Naive B cell (primary cell): Measurements from ENCODE around the gene GSS. TPM values are rescaled to one million over a fixed set of nuclear protein-coding genes. Genes with fewer than 3 reads are reported as not detected.
A peak's percentile ranks its signal among the peaks of the same experiment; 100 is the strongest.

Experiments
- ATAC-seq, 2 donors: fragments of 150-1000 bp; cut with Tn5 transposase; 2 replicates each; pipeline ENCODE4 v1.10.0; 2021; ENCODE audit warnings: low read depth in 2 of 2, mild to moderate bottlenecking in 2 of 2, moderate library complexity in 2 of 2
- DNase-seq: peaks from one replicate; pipeline ENCODE4 v3.0.0; 2022
- H3K27ac Mint-ChIP-seq, 6 donors: one replicate each; pipeline ENCODE4 v1.8.0; 2020 to 2022; ENCODE audit warnings: mild to moderate bottlenecking in 6 of 6, mixed read lengths in 6 of 6, moderate library complexity in 5 of 6, inconsistent platforms in 2 of 6
- H3K27me3 Mint-ChIP-seq, 3 donors: one replicate each; pipeline ENCODE4 v1.8.0; 2021 to 2022; ENCODE audit warnings: mixed read lengths in 3 of 3, mild to moderate bottlenecking in 1 of 3
- H3K36me3 Mint-ChIP-seq, 2 donors: one replicate each; pipeline ENCODE4 v1.8.0; 2020 to 2022; ENCODE audit warnings: mixed read lengths in 2 of 2, inconsistent platforms in 1 of 2, mild to moderate bottlenecking in 1 of 2
- H3K4me1 Mint-ChIP-seq, 3 donors: one replicate each; pipeline ENCODE4 v1.8.0; 2020 to 2022; ENCODE audit warnings: mixed read lengths in 3 of 3, inconsistent platforms in 1 of 3, mild to moderate bottlenecking in 1 of 3, moderate library complexity in 1 of 3
- H3K4me3 Mint-ChIP-seq, 8 donors: one replicate each; pipeline ENCODE4 v1.8.0; 2020 to 2022; ENCODE audit warnings: mild to moderate bottlenecking in 8 of 8, mixed read lengths in 8 of 8, moderate library complexity in 8 of 8, inconsistent platforms in 2 of 8
- H3K9me3 Mint-ChIP-seq, 7 donors: one replicate each; pipeline ENCODE4 v1.8.0; 2020 to 2022; ENCODE audit warnings: mixed read lengths in 7 of 7, mild to moderate bottlenecking in 5 of 7, inconsistent platforms in 2 of 7, moderate library complexity in 1 of 7
- polyA plus RNA-seq, 6 donors: library from polyadenylated mRNA; unstranded; fragments of 300-500 nt; fragmentation: Illumina TruSeq; gene quantifications; one replicate each; pipeline ENCODE4 v1.2.3, GENCODE V29; 2021; ENCODE audit warnings: low read depth in 6 of 6

The GSS gene
- polyA plus RNA-seq, 6 donors from 2014 or later = 10.5 to 23.8 (median 12.6) TPM

- no peak overlapping the region for H3K4me3 Mint-ChIP-seq
- H3K27ac Mint-ChIP-seq = peak overlapping the region in 1 of 6 donors; percentile 20
- H3K36me3 Mint-ChIP-seq = no peaks in the 10 kb centered on the region
- peaks cover 13 to 51% (median 51%) of the 10 kb centered on the region in 3 donors for H3K27me3 Mint-ChIP-seq
- H3K9me3 Mint-ChIP-seq = peaks cover 0 to 2% (median 0%) of the 10 kb centered on the region in 7 donors
- H3K4me1 Mint-ChIP-seq = peaks cover 0 to 3% (median 3%) of the 10 kb centered on the region in 3 donors
- ATAC-seq = no peak
- no peak for DNase-seq
These were observed 24.0 kb upstream of the GSS start for GRCh38 chr20:34979366-34980153.

- H3K27me3 Mint-ChIP-seq = peaks cover 13 to 47% (median 42%) of the 10 kb centered on the region in 3 donors
- H3K4me3 Mint-ChIP-seq = peak overlapping the region in 1 of 8 donors; percentile 42
- ATAC-seq (no peak), DNase-seq (no peak)
- no peaks in the 10 kb centered on the region for H3K36me3 Mint-ChIP-seq
- peaks cover 0 to 2% (median 0%) of the 10 kb centered on the region in 7 donors for H3K9me3 Mint-ChIP-seq
- peaks cover 0 to 1% (median 0%) of the 10 kb centered on the region in 3 donors for H3K4me1 Mint-ChIP-seq
- H3K27ac Mint-ChIP-seq = no peak overlapping the region
These were observed 22.6 kb upstream of the GSS start for GRCh38 chr20:34978092-34978744.

- ATAC-seq (no peak), DNase-seq (no peak)
- Mint-ChIP-seq H3K36me3 (no peaks in the 10 kb centered on the region), H3K27me3 (peaks cover 13 to 44% (median 35%) of the 10 kb centered on the region in 3 donors), H3K27ac (no peak overlapping the region), H3K9me3 (peaks cover 0 to 2% (median 0%) of the 10 kb centered on the region in 7 donors), H3K4me1 (no peaks in the 10 kb centered on the region), H3K4me3 (no peak overlapping the region)
These were observed 21.9 kb upstream of the GSS start for GRCh38 chr20:34977365-34978091.

- DNase-seq = no peak
- H3K27ac Mint-ChIP-seq = no peak overlapping the region
- H3K4me3 Mint-ChIP-seq = no peak overlapping the region
- H3K27me3 Mint-ChIP-seq = peaks cover 7 to 40% (median 24%) of the 10 kb centered on the region in 3 donors
- ATAC-seq = no peak
- H3K4me1 Mint-ChIP-seq = no peaks in the 10 kb centered on the region
- H3K9me3 Mint-ChIP-seq = peaks cover 0 to 2% (median 0%) of the 10 kb centered on the region in 7 donors
- no peaks in the 10 kb centered on the region for H3K36me3 Mint-ChIP-seq
These were observed 20.7 kb upstream of the GSS start for GRCh38 chr20:34976286-34976685.

GRCh38 chr20:34974246-34974645, 18.6 kb upstream of the GSS start:
- Mint-ChIP-seq H3K4me1 (no peaks in the 10 kb centered on the region), H3K27me3 (peaks cover 4 to 32% (median 17%) of the 10 kb centered on the region in 3 donors), H3K9me3 (peaks cover 0 to 2% (median 0%) of the 10 kb centered on the region in 7 donors), H3K36me3 (no peaks in the 10 kb centered on the region), H3K27ac (no peak overlapping the region), H3K4me3 (no peak overlapping the region)
- DNase-seq (no peak), ATAC-seq (no peak)

GRCh38 chr20:34971561-34972235, 16.1 kb upstream of the GSS start:
- peaks cover 2 to 20% (median 4%) of the 10 kb centered on the region in 3 donors for H3K27me3 Mint-ChIP-seq
- no peak overlapping the region for H3K4me3 Mint-ChIP-seq
- no peak for DNase-seq
- ATAC-seq = no peak
- H3K27ac Mint-ChIP-seq = no peak overlapping the region
- H3K4me1 Mint-ChIP-seq = no peaks in the 10 kb centered on the region
- no peaks in the 10 kb centered on the region for H3K36me3 Mint-ChIP-seq
- no peaks in the 10 kb centered on the region for H3K9me3 Mint-ChIP-seq

- Mint-ChIP-seq H3K27ac (peak overlapping the region in 1 of 6 donors; percentile 27), H3K4me1 (no peaks in the 10 kb centered on the region), H3K4me3 (no peak overlapping the region), H3K36me3 (no peaks in the 10 kb centered on the region), H3K27me3 (peaks cover 0 to 23% (median under 1%) of the 10 kb centered on the region in 3 donors), H3K9me3 (no peaks in the 10 kb centered on the region)
- ATAC-seq (no peak), DNase-seq (no peak)
These were observed 15.4 kb upstream of the GSS start for GRCh38 chr20:34970846-34971560.

GRCh38 chr20:34970193-34970840, 14.7 kb upstream of the GSS start:
- H3K27ac Mint-ChIP-seq = peak overlapping the region in 1 of 6 donors; percentile 27

GRCh38 chr20:34968042-34968775, 12.6 kb upstream of the GSS start:
- no peaks in the 10 kb centered on the region for H3K4me1 Mint-ChIP-seq
- H3K27ac Mint-ChIP-seq = no peak overlapping the region
- no peak for DNase-seq
- no peaks in the 10 kb centered on the region for H3K36me3 Mint-ChIP-seq
- no peaks in the 10 kb centered on the region for H3K9me3 Mint-ChIP-seq
- no peak overlapping the region for H3K4me3 Mint-ChIP-seq
- H3K27me3 Mint-ChIP-seq = peaks cover 0 to 20% (median 0%) of the 10 kb centered on the region in 3 donors
- no peak for ATAC-seq

More at GRCh38 chr20:34970193-34970840, 14.7 kb upstream of the GSS start:
- ATAC-seq (no peak), DNase-seq (no peak)
- Mint-ChIP-seq H3K4me1 (no peaks in the 10 kb centered on the region), H3K4me3 (no peak overlapping the region), H3K27me3 (peaks cover 0 to 29% (median 0%) of the 10 kb centered on the region in 3 donors), H3K36me3 (no peaks in the 10 kb centered on the region), H3K9me3 (no peaks in the 10 kb centered on the region)

GRCh38 chr20:34967421-34967820, 11.8 kb upstream of the GSS start:
- H3K27me3 Mint-ChIP-seq = peaks cover 0 to 17% (median 0%) of the 10 kb centered on the region in 3 donors
- H3K27ac Mint-ChIP-seq = no peak overlapping the region
- DNase-seq (no peak), ATAC-seq (no peak)
- H3K4me1 Mint-ChIP-seq = no peaks in the 10 kb centered on the region
- H3K9me3 Mint-ChIP-seq = no peaks in the 10 kb centered on the region
- H3K36me3 Mint-ChIP-seq = no peaks in the 10 kb centered on the region
- H3K4me3 Mint-ChIP-seq = no peak overlapping the region

- ATAC-seq (no peak), DNase-seq (no peak)
- peaks cover 0 to 11% (median 0%) of the 10 kb centered on the region in 3 donors for H3K27me3 Mint-ChIP-seq
- no peaks in the 10 kb centered on the region for H3K9me3 Mint-ChIP-seq
- H3K27ac Mint-ChIP-seq = no peak overlapping the region
- no peaks in the 10 kb centered on the region for H3K36me3 Mint-ChIP-seq
- H3K4me1 Mint-ChIP-seq = peaks cover 0 to 5% (median 4%) of the 10 kb centered on the region in 3 donors
- no peak overlapping the region for H3K4me3 Mint-ChIP-seq
These were observed 9.4 kb upstream of the GSS start for GRCh38 chr20:34965051-34965450.

GRCh38 chr20:34964486-34964885, 8.9 kb upstream of the GSS start:
- H3K27ac Mint-ChIP-seq = no peak overlapping the region

More at GRCh38 chr20:34964486-34964885, 8.9 kb upstream of the GSS start:
- DNase-seq (no peak), ATAC-seq (no peak)
- no peaks in the 10 kb centered on the region for H3K36me3 Mint-ChIP-seq
- H3K27me3 Mint-ChIP-seq = peaks cover 0 to 11% (median 0%) of the 10 kb centered on the region in 3 donors
- no peak overlapping the region for H3K4me3 Mint-ChIP-seq
- H3K9me3 Mint-ChIP-seq = no peaks in the 10 kb centered on the region
- H3K4me1 Mint-ChIP-seq = peaks cover 0 to 5% (median 4%) of the 10 kb centered on the region in 3 donors
